Keratinocyte (primary cell): ENCODE measurements around the gene CSRP1. TPM values are rescaled to one million over a fixed set of nuclear protein-coding genes. Genes with fewer than 3 reads are reported as not detected.
"Not testable (repeated sequence)": the region's sequence is repeated elsewhere in the genome, so short reads cannot be mapped to it uniquely, and the experiment has no call there.

Source experiments
- DNase-seq: peaks from one replicate; pipeline ENCODE4 v3.0.0-alpha.2; 2011; ENCODE audit warnings: low read depth, missing footprints, low spot score
- FAIRE-seq: peaks from 2 replicates; lab custom pipeline; 2011; peaks lifted over from hg19 to GRCh38; lab: Jason Lieb, UNC
- H2AFZ ChIP-seq: 2 replicates; pipeline ENCODE4 v1.6.0; 2012; ENCODE audit warnings: low read length, control low read depth, inconsistent platforms; ENCODE audit not compliant: control insufficient read depth
- H3K27ac ChIP-seq: 2 replicates; pipeline ENCODE4 v1.5.1; 2011; ENCODE audit warnings: low read length; ENCODE audit not compliant: control insufficient read depth, insufficient read depth
- H3K27me3 ChIP-seq: 3 replicates; pipeline ENCODE4 v1.6.0; 2011; ENCODE audit warnings: low read length; ENCODE audit not compliant: control insufficient read depth, insufficient read depth; ENCODE audit errors: extremely low read depth
- H3K36me3 ChIP-seq, 2 experiments: 2 replicates in 1 of 2; 3 replicates in 1 of 2; pipeline ENCODE4 v1.5.1; 2011; ENCODE audit warnings: low read length in 2 of 2, mild to moderate bottlenecking in 1 of 2; ENCODE audit not compliant: control insufficient read depth in 2 of 2, insufficient read depth in 2 of 2; ENCODE audit errors: extremely low read depth in 1 of 2
- H3K4me1 ChIP-seq: 3 replicates; pipeline ENCODE4 v1.5.1; 2011; ENCODE audit warnings: low read length; ENCODE audit not compliant: control insufficient read depth, insufficient read depth; ENCODE audit errors: extremely low read depth
- H3K4me2 ChIP-seq: 3 replicates; pipeline ENCODE4 v1.6.0; 2011; ENCODE audit warnings: low read depth, low read length; ENCODE audit not compliant: control insufficient read depth, insufficient read depth; ENCODE audit errors: extremely low read depth
- H3K4me3 ChIP-seq, 3 experiments: fragments of 200-600 bp in 1 of 3; sonication (generic) in 1 of 3; 2 replicates in 2 of 3; 3 replicates in 1 of 3; pipeline ENCODE4 v1.5.1; 2011 to 2016; ENCODE audit warnings: low read length in 3 of 3, mild to moderate bottlenecking in 3 of 3, control low read depth in 2 of 3, inconsistent platforms in 1 of 3, low read depth in 1 of 3, mixed read lengths in 1 of 3, mixed run types in 1 of 3, moderate library complexity in 1 of 3; ENCODE audit not compliant: control insufficient read depth in 2 of 3, insufficient read depth in 2 of 3; ENCODE audit errors: extremely low read depth in 1 of 3
- H3K79me2 ChIP-seq: 2 replicates; pipeline ENCODE4 v1.6.0; 2012; ENCODE audit warnings: low read length; ENCODE audit not compliant: control insufficient read depth, insufficient read depth
- H3K9ac ChIP-seq: 3 replicates; pipeline ENCODE4 v1.6.0; 2011; ENCODE audit warnings: low read length; ENCODE audit not compliant: control insufficient read depth, insufficient read depth; ENCODE audit errors: extremely low read depth
- H3K9me1 ChIP-seq: 3 replicates; pipeline ENCODE4 v1.6.0; 2011; ENCODE audit warnings: low read length; ENCODE audit not compliant: control insufficient read depth, insufficient read depth; ENCODE audit errors: extremely low read depth
- H3K9me3 ChIP-seq: 2 replicates; pipeline ENCODE4 v1.5.1; 2012; ENCODE audit warnings: low read depth, low read length; ENCODE audit not compliant: control insufficient read depth
- H4K20me1 ChIP-seq: 3 replicates; pipeline ENCODE4 v1.6.0; 2011; ENCODE audit warnings: low read length; ENCODE audit not compliant: control insufficient read depth, insufficient read depth; ENCODE audit errors: extremely low read depth
- CTCF ChIP-seq, 3 experiments: IDR thresholded peaks in 1 of 3; conservative IDR thresholded peaks in 1 of 3; optimal IDR thresholded peaks in 1 of 3; 2 replicates in 2 of 3; 3 replicates in 1 of 3; pipeline versions ENCODE3 to v1.5.1; 2011; ENCODE audit warnings: low read length in 3 of 3, mild to moderate bottlenecking in 3 of 3, moderate library complexity in 2 of 3, control low read depth in 1 of 3, inconsistent platforms in 1 of 3; ENCODE audit not compliant: insufficient read depth in 2 of 3; ENCODE audit errors: extremely low read depth in 1 of 3
- EZH2 ChIP-seq: IDR thresholded peaks from one replicate; pipeline ENCODE4 v1.6.1; 2012; ENCODE audit warnings: inconsistent platforms, mild to moderate bottlenecking, low read length, moderate library complexity
- dilution Hi-C: fragments of 300-500 bp; cut with MboI; formaldehyde crosslinking; loops from one replicate; pipeline ENCODE4 v1.7.0; 2020; ENCODE audit warnings: low sequenced_read_pairs; ENCODE audit not compliant: extremely low pct_ligation_motif_present
- polyA plus RNA-seq, 5 experiments: library from polyadenylated mRNA; depleted of rRNA in 3 of 5; stranded (reverse) in 3 of 5; stranded (forward) in 1 of 5; unstranded in 1 of 5; fragments of >200 nt; gene quantifications; 1 replicate in 1 of 5; 2 replicates in 3 of 5; 3 replicates in 1 of 5; pipeline versions ENCODE4 v1.2.1 to v1.2.3, GENCODE V29; 2011 to 2012; ENCODE audit warnings: missing spikeins in 2 of 5, low read depth in 1 of 5, low replicate concordance in 1 of 5

Gene CSRP1
- polyA plus RNA-seq, 1 donor (not counting 4 experiments of a cell fraction or from before 2014, with no cell fraction given), result 168 TPM

DNA sequence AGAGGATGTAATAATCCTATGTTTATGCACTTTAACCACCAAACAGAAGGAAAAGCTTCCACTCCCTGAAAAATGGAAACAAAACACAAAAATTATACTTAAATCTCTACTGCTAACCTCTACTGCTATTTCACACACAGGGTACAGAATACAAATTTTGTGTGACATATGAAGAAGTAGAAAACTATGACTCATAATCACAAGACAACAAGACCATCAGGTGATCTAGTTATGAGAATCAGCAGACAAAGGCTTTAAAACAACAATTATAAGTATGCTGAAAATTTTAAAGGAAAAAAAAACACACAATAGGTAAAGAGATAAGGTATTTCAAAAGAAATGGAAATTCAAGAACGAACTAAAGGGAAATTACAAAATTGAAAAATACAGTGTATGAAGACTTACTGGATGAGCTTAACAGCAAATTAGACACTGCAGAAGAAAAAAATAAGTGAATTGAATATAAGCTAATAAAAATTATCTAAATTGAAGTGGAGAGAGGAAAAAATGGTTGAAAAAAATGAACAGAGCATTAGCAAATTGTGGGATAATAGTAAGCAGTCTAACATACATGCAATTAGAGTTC, 18.4 kb upstream of the CSRP1 start:
- Histone ChIP-seq H3K9me1 (no peaks in the 10 kb centered on the region), H3K4me1 (peaks cover 4% of the 10 kb centered on the region), H4K20me1 (no peaks in the 10 kb centered on the region), H3K27ac (no peak overlapping the region), H3K4me2 (no peak overlapping the region), H3K9ac (no peak overlapping the region), H2AFZ (no peak overlapping the region), H3K79me2 (no peaks in the 10 kb centered on the region), H3K4me3 (no peak overlapping the region), H3K36me3 (no peaks in the 10 kb centered on the region), H3K27me3 (no peaks in the 10 kb centered on the region), H3K9me3 (no peaks in the 10 kb centered on the region)
- TF ChIP-seq CTCF (optimal IDR thresholded peaks at IDR 0.05 in 1 of 3, IDR thresholded peaks at IDR 0.05 in 1 of 3, conservative IDR thresholded peaks at IDR 0.05 in 1 of 3; ENCODE audit: extremely low read depth in 1 of 3, insufficient read depth in 2 of 3, low read length in 3 of 3) (no peak), EZH2 (no peak)
- DNase-seq, result no peak
- dilution Hi-C loops, result no loop called here
- FAIRE-seq, result no peak

DNA sequence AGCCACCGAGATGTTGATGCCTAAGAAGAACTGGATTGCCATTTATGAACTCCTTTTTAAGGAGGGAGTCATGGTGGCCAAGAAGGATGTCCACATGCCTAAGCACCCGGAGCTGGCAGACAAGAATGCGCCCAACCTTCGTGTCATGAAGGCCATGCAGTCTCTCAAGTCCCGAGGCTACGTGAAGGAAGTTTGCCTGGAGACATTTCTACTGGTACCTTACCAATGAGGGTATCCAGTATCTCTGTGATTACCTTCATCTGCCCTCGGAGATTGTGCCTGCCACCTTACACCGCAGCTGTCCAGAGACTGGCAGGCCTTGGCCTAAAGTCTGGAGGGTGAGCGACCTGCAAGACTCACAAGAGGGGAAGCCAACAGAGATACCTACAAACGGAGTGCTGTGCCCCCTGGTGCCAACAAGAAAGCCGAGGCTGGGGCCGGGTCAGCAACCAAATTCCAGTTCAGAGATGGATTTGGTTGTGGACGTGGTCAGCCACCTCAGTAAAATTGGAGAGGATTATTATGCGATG, 13.2 kb upstream of the CSRP1 start:
- H3K9me3 ChIP-seq, H3K36me3 ChIP-seq, H4K20me1 ChIP-seq, H3K9ac ChIP-seq, H3K9me1 ChIP-seq, H3K4me2 ChIP-seq, H3K27ac ChIP-seq, DNase-seq, H3K79me2 ChIP-seq, H2AFZ ChIP-seq, H3K27me3 ChIP-seq, dilution Hi-C loops, H3K4me3 ChIP-seq, FAIRE-seq: not testable (repeated sequence)
- peaks cover 32% of the 10 kb centered on the region for H3K4me1 ChIP-seq

DNA sequence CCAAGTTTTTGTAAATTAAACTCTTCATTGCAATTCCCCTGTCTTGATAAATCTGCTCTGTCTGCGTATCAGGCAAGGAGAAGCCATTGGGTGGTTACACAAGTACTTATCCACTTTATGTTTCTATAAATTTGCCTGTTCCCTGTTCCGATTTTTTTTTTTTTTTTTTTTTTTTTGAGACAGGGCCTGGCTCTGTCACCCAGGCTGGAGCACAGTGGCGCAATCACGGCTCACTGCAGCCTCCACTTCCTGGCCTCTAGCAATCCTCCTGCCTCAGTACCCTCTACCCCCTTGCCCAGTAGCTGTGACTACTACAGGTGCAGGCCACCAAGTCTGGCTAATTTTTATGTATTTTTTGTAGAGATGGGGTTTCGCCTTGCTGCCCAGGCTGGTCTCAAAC, 11.1 kb upstream of the CSRP1 start:
- peaks cover 32% of the 10 kb centered on the region for H3K4me1 ChIP-seq
- no peaks in the 10 kb centered on the region for H3K27me3 ChIP-seq
- TF ChIP-seq EZH2 (no peak), CTCF (optimal IDR thresholded peaks at IDR 0.05 in 1 of 3, IDR thresholded peaks at IDR 0.05 in 1 of 3, conservative IDR thresholded peaks at IDR 0.05 in 1 of 3; ENCODE audit: extremely low read depth in 1 of 3, insufficient read depth in 2 of 3, low read length in 3 of 3) (no peak)
- H3K9me1 ChIP-seq, result no peaks in the 10 kb centered on the region
- H3K27ac ChIP-seq, result peak overlapping the region; percentile 68
- H3K4me2 ChIP-seq, result peak overlapping the region; percentile 62
- H3K36me3 ChIP-seq, result no peaks in the 10 kb centered on the region
- dilution Hi-C loops, result no loop called here
- no peaks in the 10 kb centered on the region for H4K20me1 ChIP-seq
- H3K79me2 ChIP-seq, result no peaks in the 10 kb centered on the region
- H3K9ac ChIP-seq, result peak overlapping the region; percentile 37
- H3K4me3 ChIP-seq, result no peak overlapping the region
- FAIRE-seq, result no peak
- H2AFZ ChIP-seq, result peak overlapping the region; percentile 54
- H3K9me3 ChIP-seq, result no peaks in the 10 kb centered on the region
- no peak for DNase-seq
